Adrenal gland (tissue), 5 donors: Measurements from ENCODE around the gene IRF4.
"Not testable (repeated sequence)": the region's sequence is repeated elsewhere in the genome, so short reads cannot be mapped to it uniquely, and the experiment has no call there.

Source experiments
- CTCF ChIP-seq, 6 experiments: fragments of 450-650 bp in 4 of 6; fragments of 200-600 bp in 2 of 6; sonication (generic) in 1 of 6; IDR thresholded peaks; 1 replicate in 5 of 6; 2 replicates in 1 of 6; pipeline versions ENCODE4 v1.5.1 to v1.8.0; 2016 to 2021; ENCODE audit warnings: antibody characterized with exemption in 6 of 6, mild to moderate bottlenecking in 2 of 6, moderate library complexity in 1 of 6
- POLR2A ChIP-seq, 2 donors: fragments of 450-650 bp; IDR thresholded peaks; one replicate each; pipeline ENCODE4 v1.6.1; 2017; ENCODE audit warnings: antibody characterized with exemption in 2 of 2, mild to moderate bottlenecking in 2 of 2, moderate library complexity in 1 of 2
- donor health status: DM: no; HTN: no; CAD: no.

GRCh38 chr6:371851-372250, 19.7 kb upstream of the IRF4 start:
- TF ChIP-seq CTCF, POLR2A (IDR thresholded peaks at IDR 0.05): not testable (repeated sequence)
